ENCODE results near the gene ZNF215.
"Not testable (repeated sequence)": the region's sequence is repeated elsewhere in the genome, so short reads cannot be mapped to it uniquely, and the experiment has no call there.

Gene ZNF215

GRCh38 chr11:6919698-6920097 lies 6.5 kb upstream of the ZNF215 start:
- DNase-seq (no peak), ATAC-seq (replicated peaks) (no peak)
- H3K4me1 Mint-ChIP-seq (ENCODE audit: low read depth in 2 of 2), result no peaks in the 10 kb centered on the region
- no peak overlapping the region for H3K27ac Mint-ChIP-seq
- H3K27me3 Mint-ChIP-seq, result peaks cover 26 to 39% of the 10 kb centered on the region in 2 donors
- no peaks in the 10 kb centered on the region for H3K36me3 Mint-ChIP-seq (ENCODE audit: insufficient read depth)
- no peak overlapping the region for H3K4me3 Mint-ChIP-seq
- no peaks in the 10 kb centered on the region for H3K9me3 Mint-ChIP-seq

GRCh38 chr11:6920702-6921101 lies 5.5 kb upstream of the ZNF215 start, which contains the start of gene OR2D3:
Gene OR2D3, plus strand, starts transcription at chr11:6921002. Its CDS starts 0 bp downstream, at chr11:6921002.
- Mint-ChIP-seq H3K4me1 (ENCODE audit: low read depth in 2 of 2) (peaks cover 0 to 1% of the 10 kb centered on the region in 2 donors), H3K4me3 (no peak within 1 kb of the TSS), H3K27ac (no peak within 1 kb of the TSS), H3K27me3 (peaks cover 29 to 47% of the 10 kb centered on the region in 2 donors), H3K36me3 (ENCODE audit: insufficient read depth) (no peaks in the 10 kb centered on the region), H3K9me3 (no peaks in the 10 kb centered on the region)
- DNase-seq (no peak), ATAC-seq (replicated peaks) (no peak)

GRCh38 chr11:6925007-6925577 lies 1.1 kb upstream of the ZNF215 start:
- H3K4me1 Mint-ChIP-seq (ENCODE audit: low read depth in 2 of 2), result peaks cover 9 to 11% of the 10 kb centered on the region in 2 donors
- H3K27ac Mint-ChIP-seq, result no peak overlapping the region
- DNase-seq (no peak), ATAC-seq (replicated peaks) (no peak)
- H3K4me3 Mint-ChIP-seq, result no peak overlapping the region
- peaks cover 32 to 73% of the 10 kb centered on the region in 2 donors for H3K27me3 Mint-ChIP-seq
- H3K36me3 Mint-ChIP-seq (ENCODE audit: insufficient read depth), result no peaks in the 10 kb centered on the region
- H3K9me3 Mint-ChIP-seq, result no peaks in the 10 kb centered on the region

GRCh38 chr11:6925636-6926207 lies 504 bp upstream of the ZNF215 start:
- Mint-ChIP-seq H3K4me1 (ENCODE audit: low read depth in 2 of 2) (peaks cover 9 to 11% of the 10 kb centered on the region in 2 donors), H3K4me3 (peak overlapping the region; percentile 71 to 84), H3K9me3 (no peaks in the 10 kb centered on the region), H3K36me3 (ENCODE audit: insufficient read depth) (no peaks in the 10 kb centered on the region), H3K27me3 (peaks cover 32 to 72% of the 10 kb centered on the region in 2 donors), H3K27ac (peak overlapping the region in 1 of 2 donors; percentile 15)
- ATAC-seq (replicated peaks), result no peak
- no peak for DNase-seq

- Mint-ChIP-seq H3K4me1 (ENCODE audit: low read depth in 2 of 2) (peaks cover 9 to 11% of the 10 kb centered on the region in 2 donors), H3K27ac (peak overlapping the region in 1 of 2 donors; percentile 14), H3K36me3 (ENCODE audit: insufficient read depth) (no peaks in the 10 kb centered on the region), H3K9me3 (no peaks in the 10 kb centered on the region), H3K4me3 (peak overlapping the region; percentile 71 to 84), H3K27me3 (peaks cover 20 to 62% of the 10 kb centered on the region in 2 donors)
- no peak for DNase-seq
- ATAC-seq (replicated peaks), result no peak
Observed at GRCh38 chr11:6927030-6927617, 898 bp downstream of the ZNF215 start.

- Mint-ChIP-seq H3K27ac (no peak overlapping the region), H3K4me3 (no peak overlapping the region), H3K27me3 (peaks cover 23 to 65% of the 10 kb centered on the region in 2 donors), H3K4me1 (ENCODE audit: low read depth in 2 of 2) (peaks cover 9 to 11% of the 10 kb centered on the region in 2 donors), H3K36me3 (ENCODE audit: insufficient read depth) (no peaks in the 10 kb centered on the region), H3K9me3 (no peaks in the 10 kb centered on the region)
- no peak for ATAC-seq (replicated peaks)
- DNase-seq, result no peak
Observed at GRCh38 chr11:6928916-6929315, 2.7 kb downstream of the ZNF215 start.

GRCh38 chr11:6931146-6931713 lies 5.0 kb downstream of the ZNF215 start:
- Mint-ChIP-seq H3K36me3 (ENCODE audit: insufficient read depth) (no peaks in the 10 kb centered on the region), H3K4me1 (ENCODE audit: low read depth in 2 of 2) (peaks cover 7% of the 10 kb centered on the region in 2 donors), H3K27ac (no peak overlapping the region), H3K4me3 (no peak overlapping the region), H3K27me3 (peaks cover 15 to 54% of the 10 kb centered on the region in 2 donors), H3K9me3 (no peaks in the 10 kb centered on the region)
- ATAC-seq (replicated peaks) (no peak), DNase-seq (no peak)

- Mint-ChIP-seq H3K27me3 (peaks cover 14 to 45% of the 10 kb centered on the region in 2 donors), H3K27ac (no peak overlapping the region), H3K4me3 (no peak overlapping the region), H3K36me3 (ENCODE audit: insufficient read depth) (no peaks in the 10 kb centered on the region), H3K9me3 (no peaks in the 10 kb centered on the region), H3K4me1 (ENCODE audit: low read depth in 2 of 2) (peaks cover 2 to 6% of the 10 kb centered on the region in 2 donors)
- DNase-seq (no peak), ATAC-seq (replicated peaks) (no peak)
Observed at GRCh38 chr11:6932145-6932544, 5.9 kb downstream of the ZNF215 start.

GRCh38 chr11:6941970-6942369 lies 15.7 kb downstream of the ZNF215 start:
- Mint-ChIP-seq H3K9me3 (no peaks in the 10 kb centered on the region), H3K4me3 (no peak overlapping the region), H3K4me1 (ENCODE audit: low read depth in 2 of 2) (no peaks in the 10 kb centered on the region), H3K27ac (no peak overlapping the region), H3K36me3 (ENCODE audit: insufficient read depth) (no peaks in the 10 kb centered on the region), H3K27me3 (no peaks in the 10 kb centered on the region)
- DNase-seq, result no peak
- ATAC-seq (replicated peaks), result no peak

GRCh38 chr11:6943131-6943530 lies 16.9 kb downstream of the ZNF215 start:
- ATAC-seq (replicated peaks) (no peak), DNase-seq (no peak)
- Mint-ChIP-seq H3K27me3 (no peaks in the 10 kb centered on the region), H3K9me3 (no peaks in the 10 kb centered on the region), H3K4me3 (no peak overlapping the region), H3K36me3 (ENCODE audit: insufficient read depth) (no peaks in the 10 kb centered on the region), H3K27ac (no peak overlapping the region), H3K4me1 (ENCODE audit: low read depth in 2 of 2) (no peaks in the 10 kb centered on the region)

GRCh38 chr11:6954248-6954647 lies 28.0 kb downstream of the ZNF215 start:
- not testable (repeated sequence) for H3K36me3 Mint-ChIP-seq (ENCODE audit: insufficient read depth); H3K9me3 Mint-ChIP-seq; H3K4me1 Mint-ChIP-seq (ENCODE audit: low read depth in 2 of 2); H3K27me3 Mint-ChIP-seq; H3K27ac Mint-ChIP-seq; DNase-seq; H3K4me3 Mint-ChIP-seq; ATAC-seq (replicated peaks)

GRCh38 chr11:6962141-6962540 lies 35.9 kb downstream of the ZNF215 start:
- Mint-ChIP-seq H3K27ac (no peak overlapping the region), H3K4me1 (ENCODE audit: low read depth in 2 of 2) (no peaks in the 10 kb centered on the region), H3K4me3 (no peak overlapping the region), H3K9me3 (peaks cover 0 to 2% of the 10 kb centered on the region in 2 donors), H3K36me3 (ENCODE audit: insufficient read depth) (no peaks in the 10 kb centered on the region), H3K27me3 (no peaks in the 10 kb centered on the region)
- ATAC-seq (replicated peaks) (no peak), DNase-seq (no peak)

GRCh38 chr11:6962673-6963072 lies 36.4 kb downstream of the ZNF215 start:
- Mint-ChIP-seq H3K4me1 (ENCODE audit: low read depth in 2 of 2) (no peaks in the 10 kb centered on the region), H3K9me3 (peaks cover 0 to 2% of the 10 kb centered on the region in 2 donors), H3K27me3 (no peaks in the 10 kb centered on the region), H3K4me3 (no peak overlapping the region), H3K36me3 (ENCODE audit: insufficient read depth) (no peaks in the 10 kb centered on the region), H3K27ac (no peak overlapping the region)
- no peak for DNase-seq
- no peak for ATAC-seq (replicated peaks)

GRCh38 chr11:6968816-6969215 lies 42.6 kb downstream of the ZNF215 start:
- Mint-ChIP-seq H3K4me3 (no peak overlapping the region), H3K27ac (no peak overlapping the region), H3K27me3 (no peaks in the 10 kb centered on the region), H3K36me3 (ENCODE audit: insufficient read depth) (no peaks in the 10 kb centered on the region), H3K9me3 (peaks cover 0 to 2% of the 10 kb centered on the region in 2 donors), H3K4me1 (ENCODE audit: low read depth in 2 of 2) (no peaks in the 10 kb centered on the region)
- DNase-seq (no peak), ATAC-seq (replicated peaks) (no peak)

Measured in effector memory CD8-positive, alpha-beta T cell (primary cell).